Astrocyte of the spinal cord (primary cell): ENCODE measurements around the gene SHTN1.

Experiments used
- DNase-seq: peaks from one replicate; pipeline ENCODE4 v3.0.0; 2011; ENCODE audit warnings: low read depth, low spot score
- H3K4me3 ChIP-seq: 2 replicates; pipeline ENCODE4 v1.5.1; 2011; ENCODE audit warnings: low read depth, mild to moderate bottlenecking, low read length, moderate library complexity
- CTCF ChIP-seq: IDR thresholded peaks from 2 replicates; pipeline ENCODE4 v1.5.1; 2012; ENCODE audit warnings: low read depth, mild to moderate bottlenecking, low read length, inconsistent platforms
- in situ Hi-C: cut with HindIII; loops from 2 replicates; pipeline ENCODE4 v1.10.0; 2017; ENCODE audit warnings: low sequenced_read_pairs

Gene SHTN1

DNA sequence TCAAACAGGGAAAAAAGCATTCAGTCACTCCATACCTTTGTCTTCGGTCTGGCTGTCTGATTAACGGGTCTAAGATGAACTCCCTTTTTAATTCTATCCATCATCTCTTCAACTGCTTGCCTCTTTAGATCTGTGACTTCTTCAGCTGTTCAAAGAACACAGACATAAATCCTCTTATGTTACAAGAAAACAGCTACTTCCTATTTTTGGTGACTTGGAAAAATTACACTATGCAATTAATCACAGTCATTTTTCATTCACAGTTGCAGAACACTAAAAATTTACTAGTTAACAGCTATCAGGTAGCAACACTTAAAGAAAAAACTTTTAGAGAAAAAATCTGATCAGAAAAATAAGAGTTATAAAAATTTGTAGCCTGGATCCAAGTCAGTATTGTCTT, 89.6 kb downstream of the SHTN1 start:
- in situ Hi-C loops, result no loop called here
- no peak for TF ChIP-seq CTCF
- H3K4me3 ChIP-seq, result no peak overlapping the region
- no peak for DNase-seq

- TF ChIP-seq CTCF, result no peak
- in situ Hi-C loops, result no loop called here
- no peak overlapping the region for H3K4me3 ChIP-seq
- no peak for DNase-seq
These were observed 91.3 kb downstream of the SHTN1 start for GRCh38 chr10:116913695-116914094.

DNA sequence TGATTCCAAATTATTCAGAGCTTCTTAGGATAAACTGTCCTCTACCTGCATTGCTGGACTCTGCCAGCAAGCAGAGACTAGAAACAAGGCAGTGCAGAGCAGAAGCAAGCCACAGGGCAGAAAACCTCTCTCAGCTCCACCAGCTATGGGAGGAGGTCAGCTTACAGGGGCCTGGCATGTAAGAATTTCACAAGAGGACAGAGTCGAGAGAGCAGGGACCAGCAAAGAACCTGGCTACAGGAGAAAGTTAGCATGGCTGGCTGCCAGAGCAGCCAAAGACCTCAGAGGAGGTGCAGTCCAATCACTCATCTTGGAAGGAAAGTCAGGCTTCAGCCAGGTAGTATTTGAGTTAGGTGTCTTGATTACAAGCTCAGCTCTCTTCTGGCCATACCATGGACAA, 92.8 kb downstream of the SHTN1 start:
- no peak for TF ChIP-seq CTCF
- no peak for DNase-seq
- H3K4me3 ChIP-seq, result no peak overlapping the region
- in situ Hi-C loops, result no loop called here

GRCh38 chr10:116910910-116911309, 94.1 kb downstream of the SHTN1 start:
- DNase-seq, result no peak
- no peak overlapping the region for H3K4me3 ChIP-seq
- in situ Hi-C loops, result no loop called here
- no peak for TF ChIP-seq CTCF

DNA sequence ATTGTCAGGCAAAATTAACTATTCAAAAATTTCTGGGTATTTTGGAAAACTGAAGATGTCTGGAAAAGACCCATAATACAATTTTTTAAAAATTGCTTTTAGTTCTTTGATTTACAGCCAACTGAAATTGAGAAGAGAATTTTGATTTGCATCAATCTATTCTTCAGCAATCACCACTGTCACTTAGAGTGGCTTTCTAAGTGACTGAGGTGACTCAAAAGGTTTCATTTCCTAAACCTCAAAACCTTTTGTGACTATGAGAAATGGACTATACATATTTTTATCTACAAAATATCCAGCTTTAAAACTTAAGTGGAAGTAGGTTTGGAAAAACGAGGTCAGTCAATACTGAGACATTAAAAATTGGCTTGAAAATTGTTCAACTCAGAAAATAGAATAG, 95.7 kb downstream of the SHTN1 start:
- no peak overlapping the region for H3K4me3 ChIP-seq
- in situ Hi-C loops, result no loop called here
- TF ChIP-seq CTCF, result no peak
- no peak for DNase-seq

GRCh38 chr10:116907245-116907987, 97.6 kb downstream of the SHTN1 start:
- no peak overlapping the region for H3K4me3 ChIP-seq
- no peak for DNase-seq
- in situ Hi-C loops, result no loop called here
- no peak for TF ChIP-seq CTCF
